Breast epithelium (tissue), 3 donors: ENCODE data around the gene RPL11.

Experiments
- POLR2A ChIP-seq: fragments of 450-650 bp; IDR thresholded peaks from one replicate; pipeline ENCODE4 v1.6.1; 2016; ENCODE audit warnings: antibody characterized with exemption, mild to moderate bottlenecking, moderate library complexity
- POLR2AphosphoS5 ChIP-seq, 3 donors: sonication (generic); formaldehyde crosslinking; IDR thresholded peaks; one replicate each; pipeline ENCODE4 v1.6.1; 2017; ENCODE audit warnings: antibody characterized with exemption in 3 of 3
- TF ChIP-seq, protein P1 (sequence below), 3 donors: fragments of 450-650 bp; IDR thresholded peaks; one replicate each; pipeline ENCODE4 v1.5.1; 2016 to 2017; ENCODE audit warnings: antibody characterized with exemption in 3 of 3, mild to moderate bottlenecking in 3 of 3, moderate library complexity in 3 of 3

- TF ChIP-seq, protein P1, sequence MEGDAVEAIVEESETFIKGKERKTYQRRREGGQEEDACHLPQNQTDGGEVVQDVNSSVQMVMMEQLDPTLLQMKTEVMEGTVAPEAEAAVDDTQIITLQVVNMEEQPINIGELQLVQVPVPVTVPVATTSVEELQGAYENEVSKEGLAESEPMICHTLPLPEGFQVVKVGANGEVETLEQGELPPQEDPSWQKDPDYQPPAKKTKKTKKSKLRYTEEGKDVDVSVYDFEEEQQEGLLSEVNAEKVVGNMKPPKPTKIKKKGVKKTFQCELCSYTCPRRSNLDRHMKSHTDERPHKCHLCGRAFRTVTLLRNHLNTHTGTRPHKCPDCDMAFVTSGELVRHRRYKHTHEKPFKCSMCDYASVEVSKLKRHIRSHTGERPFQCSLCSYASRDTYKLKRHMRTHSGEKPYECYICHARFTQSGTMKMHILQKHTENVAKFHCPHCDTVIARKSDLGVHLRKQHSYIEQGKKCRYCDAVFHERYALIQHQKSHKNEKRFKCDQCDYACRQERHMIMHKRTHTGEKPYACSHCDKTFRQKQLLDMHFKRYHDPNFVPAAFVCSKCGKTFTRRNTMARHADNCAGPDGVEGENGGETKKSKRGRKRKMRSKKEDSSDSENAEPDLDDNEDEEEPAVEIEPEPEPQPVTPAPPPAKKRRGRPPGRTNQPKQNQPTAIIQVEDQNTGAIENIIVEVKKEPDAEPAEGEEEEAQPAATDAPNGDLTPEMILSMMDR (IDR thresholded peaks at IDR 0.05) = no peak
- no peak for TF ChIP-seq POLR2A
- no peak for TF ChIP-seq POLR2AphosphoS5 (IDR thresholded peaks at IDR 0.05)
Measured at GRCh38 chr1:23643736-23644554, 47.7 kb upstream of the RPL11 start.
